ENCODE data around the gene MYRFL. TPM values are rescaled to one million over a fixed set of nuclear protein-coding genes. Genes with fewer than 3 reads are reported as not detected.

The MYRFL gene
- polyA plus RNA-seq, 4 donors = 16.7 to 56.5 (median 42.8) TPM

DNA sequence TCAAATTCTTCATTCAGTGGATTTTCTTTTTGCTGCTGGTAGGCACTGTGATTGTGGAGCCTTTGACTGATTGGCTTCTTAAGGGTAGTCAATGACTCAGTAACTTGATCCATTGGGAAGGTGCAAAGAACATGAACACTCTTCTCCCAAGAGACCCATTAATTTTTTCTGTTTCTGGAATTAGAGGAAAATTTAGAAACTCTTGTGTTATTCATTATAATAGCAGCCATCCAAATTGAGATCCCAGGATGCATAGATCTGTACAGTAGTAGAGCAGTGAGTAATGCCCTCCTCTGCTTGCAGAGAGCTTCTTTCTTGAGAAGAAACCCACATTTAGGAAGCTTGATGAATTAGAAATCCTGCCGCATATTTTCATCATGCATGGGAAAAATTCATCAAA, 63.9 kb downstream of the MYRFL start:
- Histone ChIP-seq H3K9me3 (ENCODE audit: control insufficient read depth in 2 of 2, insufficient read depth in 1 of 2, low read depth in 1 of 2, low read length in 1 of 2) (no peaks in the 10 kb centered on the region), H3K27me3 (ENCODE audit: control insufficient read depth in 3 of 3, insufficient read depth in 3 of 3, low read length in 3 of 3) (no peaks in the 10 kb centered on the region), H3K27ac (ENCODE audit: low read depth in 1 of 3, low read length in 2 of 3) (no peak overlapping the region), H3K36me3 (ENCODE audit: control insufficient read depth in 3 of 3, insufficient read depth in 2 of 3, low read depth in 1 of 3, low read length in 3 of 3) (peaks cover 0 to 15% (median 8%) of the 10 kb centered on the region in 3 donors), H3K4me3 (ENCODE audit: low read depth in 1 of 3, low read length in 3 of 3) (no peak overlapping the region), H3K4me1 (ENCODE audit: control insufficient read depth in 3 of 3, insufficient read depth in 2 of 3, low read depth in 1 of 3, low read length in 2 of 3) (no peaks in the 10 kb centered on the region)
- 94 to 100% (median 95%) methylated on average over 1 of the region's 1 CpG for WGBS, 3 donors
- DNase-seq (no peak), FAIRE-seq (no peak)

GRCh38 chr12:69894800-69895383, 69.9 kb downstream of the MYRFL start:
- Histone ChIP-seq H3K27ac (ENCODE audit: low read depth in 1 of 3, low read length in 2 of 3) (no peak overlapping the region), H3K36me3 (ENCODE audit: control insufficient read depth in 3 of 3, insufficient read depth in 2 of 3, low read depth in 1 of 3, low read length in 3 of 3) (peaks cover 0 to 28% (median 18%) of the 10 kb centered on the region in 3 donors), H3K4me3 (ENCODE audit: low read depth in 1 of 3, low read length in 3 of 3) (no peak overlapping the region), H3K9me3 (ENCODE audit: control insufficient read depth in 2 of 2, insufficient read depth in 1 of 2, low read depth in 1 of 2, low read length in 1 of 2) (no peaks in the 10 kb centered on the region), H3K4me1 (ENCODE audit: control insufficient read depth in 3 of 3, insufficient read depth in 2 of 3, low read depth in 1 of 3, low read length in 2 of 3) (no peaks in the 10 kb centered on the region), H3K27me3 (ENCODE audit: control insufficient read depth in 3 of 3, insufficient read depth in 3 of 3, low read length in 3 of 3) (no peaks in the 10 kb centered on the region)
- DNase-seq (no peak), FAIRE-seq (no peak)
- WGBS, 3 donors = 89 to 97% (median 95%) methylated on average over 4 of the region's 4 CpGs

DNA sequence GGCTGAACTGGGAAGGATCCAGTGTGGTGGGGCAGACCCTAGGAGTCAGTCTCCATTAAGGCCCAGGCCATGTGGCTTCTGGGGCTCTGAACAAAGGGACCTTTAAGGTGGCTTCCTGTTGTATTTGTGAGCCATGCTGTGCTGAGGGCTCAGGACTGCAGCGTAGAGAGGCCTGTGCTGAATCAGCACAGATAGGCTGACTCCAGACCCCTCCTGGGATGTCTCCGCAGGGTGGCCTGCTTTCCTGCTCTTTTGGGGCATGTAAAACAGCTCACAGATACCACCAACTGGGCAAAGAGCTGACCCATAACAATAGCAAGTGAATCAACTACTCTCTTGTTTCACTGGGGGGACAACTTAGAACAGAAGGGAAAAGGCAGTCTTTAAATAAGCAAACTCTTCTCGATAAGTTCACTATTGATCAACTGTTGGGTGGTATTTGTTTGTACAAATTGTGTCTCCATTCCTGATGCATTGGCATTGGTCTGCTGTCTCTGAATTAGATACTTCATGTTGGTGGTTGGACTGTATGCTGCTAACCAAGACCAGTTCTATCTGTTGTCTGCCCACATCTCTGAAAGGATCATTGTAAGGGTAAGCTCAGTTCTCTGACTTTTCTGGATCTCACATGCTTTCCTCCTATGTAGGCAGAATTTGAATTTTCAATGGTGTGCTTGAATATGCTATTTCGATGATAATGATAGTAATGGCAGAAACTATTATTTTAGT, 71.8 kb downstream of the MYRFL start:
- FAIRE-seq = no peak
- WGBS, 3 donors = 89 to 96% (median 93%) methylated on average over 4 of the region's 4 CpGs

GRCh38 chr12:69897744-69898143, 72.7 kb downstream of the MYRFL start:
- Histone ChIP-seq H3K36me3 (ENCODE audit: control insufficient read depth in 3 of 3, insufficient read depth in 2 of 3, low read depth in 1 of 3, low read length in 3 of 3) (peaks cover 0 to 21% (median 18%) of the 10 kb centered on the region in 3 donors), H3K9me3 (ENCODE audit: control insufficient read depth in 2 of 2, insufficient read depth in 1 of 2, low read depth in 1 of 2, low read length in 1 of 2) (no peaks in the 10 kb centered on the region), H3K4me1 (ENCODE audit: control insufficient read depth in 3 of 3, insufficient read depth in 2 of 3, low read depth in 1 of 3, low read length in 2 of 3) (no peaks in the 10 kb centered on the region), H3K4me3 (ENCODE audit: low read depth in 1 of 3, low read length in 3 of 3) (no peak overlapping the region), H3K27ac (ENCODE audit: low read depth in 1 of 3, low read length in 2 of 3) (no peak overlapping the region), H3K27me3 (ENCODE audit: control insufficient read depth in 3 of 3, insufficient read depth in 3 of 3, low read length in 3 of 3) (no peaks in the 10 kb centered on the region)
- DNase-seq (no peak), FAIRE-seq (no peak)
- 68 to 87% (median 76%) methylated on average over 1 of the region's 1 CpG for WGBS, 3 donors

More for the DNA sequence above, 71.8 kb downstream of the MYRFL start:
- DNase-seq = no peak
- Histone ChIP-seq H3K4me3 (ENCODE audit: low read depth in 1 of 3, low read length in 3 of 3) (no peak overlapping the region), H3K27me3 (ENCODE audit: control insufficient read depth in 3 of 3, insufficient read depth in 3 of 3, low read length in 3 of 3) (no peaks in the 10 kb centered on the region), H3K27ac (ENCODE audit: low read depth in 1 of 3, low read length in 2 of 3) (no peak overlapping the region), H3K36me3 (ENCODE audit: control insufficient read depth in 3 of 3, insufficient read depth in 2 of 3, low read depth in 1 of 3, low read length in 3 of 3) (peaks cover 0 to 25% (median 18%) of the 10 kb centered on the region in 3 donors), H3K4me1 (ENCODE audit: control insufficient read depth in 3 of 3, insufficient read depth in 2 of 3, low read depth in 1 of 3, low read length in 2 of 3) (no peaks in the 10 kb centered on the region), H3K9me3 (ENCODE audit: control insufficient read depth in 2 of 2, insufficient read depth in 1 of 2, low read depth in 1 of 2, low read length in 1 of 2) (no peaks in the 10 kb centered on the region)

DNA sequence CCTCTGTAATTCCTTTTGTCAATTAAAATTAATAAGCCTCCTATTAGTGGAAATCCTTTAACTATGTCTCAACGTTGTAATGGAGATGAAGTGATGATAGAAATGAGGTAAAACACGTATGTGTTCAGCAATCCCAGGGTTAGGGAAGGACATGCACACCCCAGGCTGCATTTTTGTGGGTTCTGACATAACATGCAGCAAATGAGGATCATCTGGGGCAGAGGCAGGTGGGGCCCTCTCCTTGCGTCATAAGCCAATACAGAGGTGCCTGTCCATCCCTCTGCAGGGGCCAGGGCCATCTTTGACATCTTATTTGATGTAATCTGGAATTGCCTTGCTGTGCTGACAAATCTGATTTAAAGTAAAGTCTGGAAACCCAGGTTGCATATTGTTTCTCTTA, 73.2 kb downstream of the MYRFL start:
- H3K27ac ChIP-seq (ENCODE audit: low read depth in 1 of 3, low read length in 2 of 3) = no peak overlapping the region

GRCh38 chr12:69900720-69901131, 75.7 kb downstream of the MYRFL start:
- Histone ChIP-seq H3K4me1 (ENCODE audit: control insufficient read depth in 3 of 3, insufficient read depth in 2 of 3, low read depth in 1 of 3, low read length in 2 of 3) (no peaks in the 10 kb centered on the region), H3K9me3 (ENCODE audit: control insufficient read depth in 2 of 2, insufficient read depth in 1 of 2, low read depth in 1 of 2, low read length in 1 of 2) (no peaks in the 10 kb centered on the region), H3K4me3 (ENCODE audit: low read depth in 1 of 3, low read length in 3 of 3) (no peak overlapping the region), H3K36me3 (ENCODE audit: control insufficient read depth in 3 of 3, insufficient read depth in 2 of 3, low read depth in 1 of 3, low read length in 3 of 3) (peaks cover 0 to 27% (median 21%) of the 10 kb centered on the region in 3 donors), H3K27ac (ENCODE audit: low read depth in 1 of 3, low read length in 2 of 3) (no peak overlapping the region), H3K27me3 (ENCODE audit: control insufficient read depth in 3 of 3, insufficient read depth in 3 of 3, low read length in 3 of 3) (no peaks in the 10 kb centered on the region)
- FAIRE-seq (no peak), DNase-seq (peak; percentile 83 to 87)
- WGBS, 3 donors = 0 to 4% (median 3%) methylated on average over 4 of the region's 4 CpGs

More for the DNA sequence above, 73.2 kb downstream of the MYRFL start:
- Histone ChIP-seq H3K4me1 (ENCODE audit: control insufficient read depth in 3 of 3, insufficient read depth in 2 of 3, low read depth in 1 of 3, low read length in 2 of 3) (no peaks in the 10 kb centered on the region), H3K27me3 (ENCODE audit: control insufficient read depth in 3 of 3, insufficient read depth in 3 of 3, low read length in 3 of 3) (no peaks in the 10 kb centered on the region), H3K9me3 (ENCODE audit: control insufficient read depth in 2 of 2, insufficient read depth in 1 of 2, low read depth in 1 of 2, low read length in 1 of 2) (no peaks in the 10 kb centered on the region), H3K36me3 (ENCODE audit: control insufficient read depth in 3 of 3, insufficient read depth in 2 of 3, low read depth in 1 of 3, low read length in 3 of 3) (peaks cover 0 to 21% (median 19%) of the 10 kb centered on the region in 3 donors), H3K4me3 (ENCODE audit: low read depth in 1 of 3, low read length in 3 of 3) (no peak overlapping the region)
- 61 to 70% (median 65%) methylated on average over 3 of the region's 3 CpGs for WGBS, 3 donors
- no peak for DNase-seq
- FAIRE-seq = no peak

DNA sequence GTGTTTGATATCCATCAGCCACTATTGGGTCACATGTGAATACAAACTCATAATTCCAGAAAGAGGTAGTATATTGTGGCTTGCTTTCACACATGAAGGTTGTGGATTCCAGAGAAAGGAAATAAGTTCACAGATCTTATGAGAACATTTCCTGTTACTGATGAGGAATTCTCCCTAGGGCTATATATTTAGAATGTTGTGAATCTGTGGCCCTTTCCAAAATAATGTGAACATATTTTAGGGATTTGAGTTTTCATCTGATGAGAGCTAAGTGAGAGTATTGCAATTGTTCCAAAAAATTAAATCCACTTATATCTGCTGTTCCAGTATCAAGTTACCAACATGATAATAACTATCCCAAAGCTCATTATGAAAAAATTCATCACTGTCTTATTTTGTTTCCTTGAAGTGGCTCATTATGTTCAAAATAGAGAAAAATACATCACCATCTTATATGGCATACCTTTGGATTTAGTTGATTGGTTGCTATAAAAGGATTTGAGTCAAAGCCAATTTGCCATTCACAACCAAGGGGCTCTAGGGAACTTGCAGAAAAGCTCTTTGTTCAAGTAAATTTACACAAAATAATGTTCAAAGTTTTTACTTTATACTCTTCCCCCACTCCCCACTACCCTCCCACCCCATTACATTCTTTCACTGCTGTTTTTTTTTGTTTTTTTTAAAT, 76.3 kb downstream of the MYRFL start:
- no peak for DNase-seq
- Histone ChIP-seq H3K36me3 (ENCODE audit: control insufficient read depth in 3 of 3, insufficient read depth in 2 of 3, low read depth in 1 of 3, low read length in 3 of 3) (peaks cover 0 to 32% (median 24%) of the 10 kb centered on the region in 3 donors), H3K27ac (ENCODE audit: low read depth in 1 of 3, low read length in 2 of 3) (no peak overlapping the region), H3K4me1 (ENCODE audit: control insufficient read depth in 3 of 3, insufficient read depth in 2 of 3, low read depth in 1 of 3, low read length in 2 of 3) (no peaks in the 10 kb centered on the region), H3K27me3 (ENCODE audit: control insufficient read depth in 3 of 3, insufficient read depth in 3 of 3, low read length in 3 of 3) (no peaks in the 10 kb centered on the region), H3K4me3 (ENCODE audit: low read depth in 1 of 3, low read length in 3 of 3) (no peak overlapping the region), H3K9me3 (ENCODE audit: control insufficient read depth in 2 of 2, insufficient read depth in 1 of 2, low read depth in 1 of 2, low read length in 1 of 2) (no peaks in the 10 kb centered on the region)
- FAIRE-seq = no peak

GRCh38 chr12:69903548-69903947, 78.5 kb downstream of the MYRFL start:
- 89 to 92% (median 89%) methylated on average over 8 of the region's 8 CpGs for WGBS, 3 donors
- no peak overlapping the region for H3K4me3 ChIP-seq (ENCODE audit: low read depth in 1 of 3, low read length in 3 of 3)
- no peak overlapping the region for H3K27ac ChIP-seq (ENCODE audit: low read depth in 1 of 3, low read length in 2 of 3)
- no peaks in the 10 kb centered on the region for H3K9me3 ChIP-seq (ENCODE audit: control insufficient read depth in 2 of 2, insufficient read depth in 1 of 2, low read depth in 1 of 2, low read length in 1 of 2)
- FAIRE-seq (no peak), DNase-seq (no peak)
- H3K27me3 ChIP-seq (ENCODE audit: control insufficient read depth in 3 of 3, insufficient read depth in 3 of 3, low read length in 3 of 3) = no peaks in the 10 kb centered on the region
- no peaks in the 10 kb centered on the region for H3K4me1 ChIP-seq (ENCODE audit: control insufficient read depth in 3 of 3, insufficient read depth in 2 of 3, low read depth in 1 of 3, low read length in 2 of 3)
- H3K36me3 ChIP-seq (ENCODE audit: control insufficient read depth in 3 of 3, insufficient read depth in 2 of 3, low read depth in 1 of 3, low read length in 3 of 3) = peaks cover 0 to 28% (median 19%) of the 10 kb centered on the region in 3 donors

All from small intestine (tissue), 7 donors.